Central memory CD8-positive, alpha-beta T cell (primary cell): ENCODE results near the gene RMC1.
"Not testable (repeated sequence)": the region's sequence is repeated elsewhere in the genome, so short reads cannot be mapped to it uniquely, and the experiment has no call there.

ENCODE experiments used
- ATAC-seq: fragments of 150-1000 bp; cut with Tn5 transposase; replicated peaks from 2 replicates; pipeline ENCODE4 v1.10.0; 2022; ENCODE audit warnings: mild to moderate bottlenecking, moderate FRiP score, moderate number of reproducible peaks; ENCODE audit not compliant: poor library complexity, severe bottlenecking; ENCODE audit errors: extremely low read depth
- DNase-seq, 2 donors: peaks; one replicate each; pipeline ENCODE4 v3.0.0; 2021; ENCODE audit warnings: low spot score in 2 of 2
- H3K27ac Mint-ChIP-seq: one replicate; pipeline ENCODE4 v1.8.0; 2022; ENCODE audit warnings: low read depth, mild to moderate bottlenecking, moderate library complexity, mixed read lengths
- H3K27me3 Mint-ChIP-seq: one replicate; pipeline ENCODE4 v1.8.0; 2022; ENCODE audit warnings: mixed read lengths
- H3K36me3 Mint-ChIP-seq: one replicate; pipeline ENCODE4 v1.8.0; 2022; ENCODE audit warnings: mild to moderate bottlenecking, moderate library complexity, mixed read lengths; ENCODE audit not compliant: insufficient read depth
- H3K4me1 Mint-ChIP-seq: one replicate; pipeline ENCODE4 v1.8.0; 2022; ENCODE audit warnings: mixed read lengths
- H3K4me3 Mint-ChIP-seq: one replicate; pipeline ENCODE4 v1.8.0; 2022; ENCODE audit warnings: mild to moderate bottlenecking, moderate library complexity, mixed read lengths
- H3K9me3 Mint-ChIP-seq: one replicate; pipeline ENCODE4 v1.8.0; 2022; ENCODE audit warnings: mixed read lengths

The RMC1 gene

DNA sequence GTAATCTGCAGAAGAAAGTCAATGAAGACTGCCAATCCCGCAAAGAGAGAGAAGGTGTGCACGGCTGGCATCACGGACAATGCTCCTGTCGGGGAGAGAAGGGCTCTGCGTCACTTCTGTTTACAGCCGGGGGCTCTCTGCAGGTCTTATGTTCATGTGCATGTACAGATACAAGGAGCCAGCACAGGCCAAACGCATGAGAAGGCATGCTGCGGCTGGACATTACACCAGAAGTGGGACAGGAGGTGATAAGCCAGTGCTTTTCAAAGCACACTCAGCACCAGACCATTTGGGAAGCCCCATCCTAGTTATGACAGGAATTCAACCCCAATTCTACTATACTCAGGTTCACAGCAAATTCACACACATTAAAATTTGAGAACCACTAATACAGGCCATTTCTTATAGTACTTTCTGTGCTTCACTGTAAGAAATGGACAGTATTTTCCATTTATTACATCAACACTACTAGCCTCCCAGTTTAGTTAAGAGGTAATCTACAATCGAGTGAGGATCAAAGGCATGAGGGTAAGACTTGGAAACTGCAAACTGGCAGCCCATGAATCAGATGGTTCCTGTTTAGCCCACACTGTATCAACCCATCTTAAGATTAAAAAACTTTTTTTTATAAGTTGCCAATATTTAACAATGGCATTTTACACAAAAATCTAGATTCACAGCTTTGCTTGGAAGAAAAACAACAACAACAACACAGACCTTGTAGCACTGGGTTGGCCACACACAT is 38.2 kb downstream of the RMC1 start:
- peaks cover 70% of the 10 kb centered on the region for H3K36me3 Mint-ChIP-seq
- DNase-seq: no peak
- no peaks in the 10 kb centered on the region for H3K27me3 Mint-ChIP-seq
- peaks cover 20% of the 10 kb centered on the region for H3K4me1 Mint-ChIP-seq
- no peak for ATAC-seq
- H3K4me3 Mint-ChIP-seq: no peak overlapping the region
- peak overlapping the region; percentile 68 for H3K27ac Mint-ChIP-seq
- no peaks in the 10 kb centered on the region for H3K9me3 Mint-ChIP-seq

DNA sequence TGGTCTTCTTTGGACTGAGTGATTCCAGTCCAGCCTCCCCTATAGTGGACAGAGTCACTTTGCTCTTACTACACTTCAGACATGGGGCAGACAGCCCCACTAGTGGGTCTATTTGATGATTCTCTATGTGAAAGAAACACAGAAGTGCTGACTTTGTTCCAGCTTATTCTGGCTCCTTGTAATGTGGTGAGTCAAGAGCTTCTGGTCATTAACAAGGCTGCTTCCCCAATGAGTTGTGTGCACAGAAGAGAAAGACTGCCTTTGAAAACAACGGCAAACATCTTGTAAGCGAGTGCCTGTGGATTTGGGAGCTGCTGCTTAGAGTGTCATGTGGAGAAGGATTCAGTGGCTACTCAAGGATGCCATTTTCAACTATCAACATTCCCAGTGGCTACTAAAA is 39.1 kb downstream of the RMC1 start:
- H3K4me1 Mint-ChIP-seq: peaks cover 28% of the 10 kb centered on the region
- ATAC-seq: no peak
- peaks cover 67% of the 10 kb centered on the region for H3K36me3 Mint-ChIP-seq
- H3K27me3 Mint-ChIP-seq: no peaks in the 10 kb centered on the region
- H3K27ac Mint-ChIP-seq: no peak overlapping the region
- DNase-seq: no peak
- no peak overlapping the region for H3K4me3 Mint-ChIP-seq
- H3K9me3 Mint-ChIP-seq: no peaks in the 10 kb centered on the region

DNA sequence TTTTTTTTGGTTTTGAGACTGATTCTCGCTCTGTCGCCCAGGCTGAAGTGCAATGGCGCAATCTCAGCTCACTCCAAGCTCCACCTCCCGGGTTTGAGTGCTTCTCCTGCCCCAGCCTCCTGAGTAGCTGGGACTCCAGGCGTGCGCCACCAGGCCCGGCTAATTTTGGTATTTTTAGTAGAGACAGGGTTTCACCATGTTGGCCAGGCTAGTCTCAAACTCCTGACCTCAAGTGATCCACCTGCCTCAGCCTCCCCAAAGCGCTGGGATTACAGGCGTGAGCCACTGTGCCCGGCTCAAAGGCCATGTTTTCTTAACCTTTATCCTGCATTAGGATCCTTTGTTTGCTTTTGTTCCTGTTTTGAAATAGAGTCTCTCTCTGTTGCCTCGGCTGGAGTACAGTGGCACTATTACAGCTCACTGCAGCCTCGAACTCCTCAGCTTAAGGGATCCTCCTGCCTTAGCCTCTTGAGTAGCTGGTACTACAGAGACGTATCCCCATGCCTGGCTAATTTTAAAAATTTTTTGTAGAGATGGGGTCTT is 42.0 kb downstream of the RMC1 start:
- DNase-seq: no peak
- Mint-ChIP-seq H3K27ac (no peak overlapping the region), H3K4me1 (peaks cover 20% of the 10 kb centered on the region), H3K4me3 (no peak overlapping the region), H3K9me3 (no peaks in the 10 kb centered on the region), H3K27me3 (no peaks in the 10 kb centered on the region), H3K36me3 (peaks cover 65% of the 10 kb centered on the region)
- no peak for ATAC-seq

DNA sequence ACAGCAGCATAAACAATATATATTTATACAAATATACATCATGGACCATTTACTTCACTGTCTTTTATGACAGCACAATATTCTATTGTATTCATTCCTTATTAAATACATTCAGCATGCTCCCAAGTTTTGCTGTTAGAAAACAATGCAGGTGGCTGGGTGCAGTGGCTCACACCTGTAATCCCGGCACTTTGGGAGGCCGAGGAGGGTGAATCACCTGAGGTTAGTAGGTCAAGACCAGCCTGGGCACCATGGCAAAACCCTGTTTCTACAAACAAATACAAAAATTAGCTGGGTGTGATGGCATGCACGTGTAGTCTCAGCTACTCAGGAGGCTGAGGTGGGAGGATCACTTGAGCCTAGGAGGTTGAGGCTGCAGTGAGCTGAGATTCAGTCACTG is 44.0 kb downstream of the RMC1 start:
- peak overlapping the region; percentile 29 for H3K27ac Mint-ChIP-seq
- no peak for ATAC-seq
- peaks cover 16% of the 10 kb centered on the region for H3K4me1 Mint-ChIP-seq
- peaks cover 71% of the 10 kb centered on the region for H3K36me3 Mint-ChIP-seq
- H3K9me3 Mint-ChIP-seq: no peaks in the 10 kb centered on the region
- no peak for DNase-seq
- no peaks in the 10 kb centered on the region for H3K27me3 Mint-ChIP-seq
- H3K4me3 Mint-ChIP-seq: no peak overlapping the region

DNA sequence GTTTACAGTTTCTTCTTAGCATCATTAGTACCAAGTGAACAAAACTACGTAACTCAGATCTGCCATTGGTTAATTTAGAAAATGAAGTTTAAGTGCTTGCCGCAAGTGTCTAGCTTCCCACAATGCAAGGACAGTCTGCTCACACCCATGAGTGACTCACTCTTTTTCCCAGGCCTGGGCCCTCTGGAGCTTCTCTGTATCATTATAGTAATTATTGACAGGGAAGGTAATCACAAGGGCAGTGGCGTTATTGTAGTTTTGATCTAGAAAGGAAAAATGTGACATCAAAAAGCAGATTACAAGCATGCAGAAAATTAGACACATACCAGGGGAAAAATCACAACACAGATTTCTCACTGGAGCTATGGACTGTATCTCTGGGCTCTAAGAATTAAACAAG is 44.5 kb downstream of the RMC1 start:
- peaks cover 71% of the 10 kb centered on the region for H3K36me3 Mint-ChIP-seq
- DNase-seq (no peak), ATAC-seq (no peak)
- H3K27ac Mint-ChIP-seq: peak overlapping the region; percentile 4
- H3K4me1 Mint-ChIP-seq: peaks cover 16% of the 10 kb centered on the region
- H3K27me3 Mint-ChIP-seq: no peaks in the 10 kb centered on the region
- no peaks in the 10 kb centered on the region for H3K9me3 Mint-ChIP-seq
- no peak overlapping the region for H3K4me3 Mint-ChIP-seq

DNA sequence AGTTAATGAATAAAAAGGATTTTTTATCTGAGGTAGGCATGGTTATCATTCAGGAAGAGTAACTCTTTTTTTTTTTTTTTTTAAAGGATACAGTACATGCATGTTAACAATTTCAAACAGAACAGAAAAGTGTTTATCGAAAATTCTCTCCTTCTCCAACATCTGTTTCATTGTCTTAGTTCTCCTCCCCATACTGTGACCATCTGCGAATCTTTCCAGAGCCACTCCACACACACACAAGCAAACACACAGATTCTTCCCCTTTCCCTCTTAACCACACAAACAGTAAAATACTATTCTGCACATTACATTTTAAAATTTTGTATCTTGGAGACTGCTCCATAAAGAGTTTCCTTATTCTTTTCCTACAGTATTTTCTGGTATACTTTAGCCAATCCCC is 45.0 kb downstream of the RMC1 start:
- H3K4me3 Mint-ChIP-seq: no peak overlapping the region
- no peaks in the 10 kb centered on the region for H3K27me3 Mint-ChIP-seq
- DNase-seq: no peak
- H3K36me3 Mint-ChIP-seq: peaks cover 70% of the 10 kb centered on the region
- H3K4me1 Mint-ChIP-seq: peaks cover 16% of the 10 kb centered on the region
- no peak for ATAC-seq
- no peaks in the 10 kb centered on the region for H3K9me3 Mint-ChIP-seq
- peak overlapping the region; percentile 4 for H3K27ac Mint-ChIP-seq

DNA sequence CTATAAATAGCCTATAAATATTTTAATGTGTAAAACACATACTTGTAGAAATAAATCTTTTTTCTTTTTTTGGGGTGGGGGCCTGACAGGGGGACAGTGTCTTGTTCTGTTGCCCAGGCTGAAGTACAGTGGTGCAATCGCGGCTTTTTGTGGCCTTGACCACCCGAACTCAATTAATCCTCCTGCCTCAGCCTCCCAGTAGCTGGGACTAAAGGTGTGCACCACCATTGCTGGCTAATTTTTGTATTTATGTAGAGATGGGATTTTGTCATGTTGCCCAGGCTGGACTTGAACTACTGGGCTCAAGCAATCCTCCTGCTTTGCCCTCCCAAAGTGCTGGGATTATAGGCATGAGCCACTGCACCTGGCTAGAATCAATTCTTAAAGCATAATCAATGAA is 45.4 kb downstream of the RMC1 start:
- H3K27ac Mint-ChIP-seq: peak overlapping the region; percentile 4
- peaks cover 68% of the 10 kb centered on the region for H3K36me3 Mint-ChIP-seq

DNA sequence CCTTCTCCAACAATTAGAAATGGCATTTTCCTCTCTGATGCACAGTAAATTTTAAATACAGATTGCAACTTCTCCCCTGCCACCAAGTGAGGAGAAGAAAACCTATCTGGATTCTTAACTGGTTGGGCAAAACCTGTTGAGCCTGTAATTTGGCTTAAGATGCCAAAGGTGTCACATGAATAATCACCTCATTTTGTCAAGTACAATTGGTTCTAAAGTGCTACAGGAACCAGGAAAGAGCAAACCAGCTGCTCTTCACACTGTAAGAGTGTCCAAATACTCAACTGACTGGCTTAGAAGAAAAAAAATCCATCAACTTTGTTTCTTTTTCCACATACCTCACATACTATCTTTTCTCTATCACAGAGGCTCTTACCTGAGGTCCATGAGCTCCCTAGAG is 47.6 kb downstream of the RMC1 start:
- Mint-ChIP-seq H3K9me3 (no peaks in the 10 kb centered on the region), H3K27me3 (no peaks in the 10 kb centered on the region), H3K36me3 (peaks cover 73% of the 10 kb centered on the region), H3K4me1 (peaks cover 23% of the 10 kb centered on the region), H3K27ac (peak overlapping the region; percentile 61), H3K4me3 (no peak overlapping the region)
- DNase-seq (no peak), ATAC-seq (no peak)

More for the DNA sequence above, 45.4 kb downstream of the RMC1 start:
- DNase-seq (no peak), ATAC-seq (no peak)
- no peak overlapping the region for H3K4me3 Mint-ChIP-seq
- no peaks in the 10 kb centered on the region for H3K9me3 Mint-ChIP-seq
- H3K27me3 Mint-ChIP-seq: no peaks in the 10 kb centered on the region
- H3K4me1 Mint-ChIP-seq: peaks cover 17% of the 10 kb centered on the region

DNA sequence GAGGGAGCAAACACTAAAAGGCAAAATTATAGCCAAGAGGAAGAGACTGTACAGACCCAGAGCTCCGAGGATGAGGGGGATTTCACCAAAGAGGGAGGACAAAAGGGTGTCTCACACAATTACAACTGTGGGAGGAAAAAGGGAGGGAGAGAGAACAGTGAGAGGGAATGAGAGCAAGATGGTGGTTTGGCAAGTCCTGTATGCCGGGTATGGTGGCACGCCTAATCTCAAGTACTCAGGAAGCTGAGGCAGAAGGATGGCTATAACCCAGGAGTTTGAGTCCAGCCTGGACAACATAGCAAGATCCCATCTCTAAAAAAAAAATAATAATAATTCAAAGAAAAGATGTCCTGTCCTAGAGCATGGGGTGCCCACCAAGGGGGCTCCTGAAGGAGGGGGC is 48.7 kb downstream of the RMC1 start:
- Mint-ChIP-seq H3K4me3 (no peak overlapping the region), H3K9me3 (no peaks in the 10 kb centered on the region), H3K27ac (peak overlapping the region; percentile 14), H3K4me1 (peaks cover 16% of the 10 kb centered on the region), H3K36me3 (peaks cover 75% of the 10 kb centered on the region), H3K27me3 (no peaks in the 10 kb centered on the region)
- DNase-seq (no peak), ATAC-seq (no peak)

DNA sequence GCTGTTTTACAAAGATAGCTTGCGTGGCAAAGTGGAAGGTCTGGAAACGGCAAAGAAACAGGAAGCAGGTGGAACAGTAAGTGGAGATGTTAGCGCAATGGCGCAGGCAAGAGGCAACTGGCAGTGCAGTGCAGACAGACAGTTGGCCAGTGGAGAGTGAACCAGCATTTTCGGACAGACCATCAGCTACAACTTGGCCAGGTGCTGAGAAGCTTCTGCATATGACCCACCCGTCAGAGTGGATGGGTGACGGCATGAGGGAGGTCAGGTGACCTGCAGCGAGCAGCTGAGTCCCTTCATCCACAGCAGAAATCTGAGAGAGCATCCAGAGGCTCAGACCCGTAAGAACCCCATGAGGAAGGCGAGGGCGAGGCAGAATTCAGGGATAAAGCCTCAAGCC is 49.2 kb downstream of the RMC1 start:
- Mint-ChIP-seq H3K4me1 (peaks cover 12% of the 10 kb centered on the region), H3K27ac (peak overlapping the region; percentile 14), H3K9me3 (no peaks in the 10 kb centered on the region), H3K4me3 (no peak overlapping the region), H3K27me3 (no peaks in the 10 kb centered on the region), H3K36me3 (peaks cover 78% of the 10 kb centered on the region)
- ATAC-seq (no peak), DNase-seq (no peak)

DNA sequence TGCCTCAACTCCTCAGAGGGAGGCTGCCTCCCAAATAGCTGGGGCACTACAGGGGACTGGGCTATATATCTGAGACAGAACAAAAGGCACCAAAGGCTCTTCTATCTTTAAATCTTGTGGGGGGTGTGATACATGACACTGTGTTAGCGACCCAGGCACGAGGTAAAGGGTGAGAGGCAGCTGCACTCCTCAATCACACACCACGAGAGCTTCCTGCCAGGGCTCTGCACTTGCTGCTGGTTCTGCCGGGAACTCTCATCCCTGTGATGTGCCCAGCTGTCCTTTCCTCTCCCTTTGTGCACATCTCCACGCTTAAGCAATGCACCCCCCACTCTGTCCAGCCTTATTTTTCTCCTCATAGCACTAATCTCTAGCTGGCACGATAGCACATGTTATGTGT is 50.6 kb downstream of the RMC1 start:
- Mint-ChIP-seq H3K36me3 (peaks cover 75% of the 10 kb centered on the region), H3K4me3 (no peak overlapping the region)

DNA sequence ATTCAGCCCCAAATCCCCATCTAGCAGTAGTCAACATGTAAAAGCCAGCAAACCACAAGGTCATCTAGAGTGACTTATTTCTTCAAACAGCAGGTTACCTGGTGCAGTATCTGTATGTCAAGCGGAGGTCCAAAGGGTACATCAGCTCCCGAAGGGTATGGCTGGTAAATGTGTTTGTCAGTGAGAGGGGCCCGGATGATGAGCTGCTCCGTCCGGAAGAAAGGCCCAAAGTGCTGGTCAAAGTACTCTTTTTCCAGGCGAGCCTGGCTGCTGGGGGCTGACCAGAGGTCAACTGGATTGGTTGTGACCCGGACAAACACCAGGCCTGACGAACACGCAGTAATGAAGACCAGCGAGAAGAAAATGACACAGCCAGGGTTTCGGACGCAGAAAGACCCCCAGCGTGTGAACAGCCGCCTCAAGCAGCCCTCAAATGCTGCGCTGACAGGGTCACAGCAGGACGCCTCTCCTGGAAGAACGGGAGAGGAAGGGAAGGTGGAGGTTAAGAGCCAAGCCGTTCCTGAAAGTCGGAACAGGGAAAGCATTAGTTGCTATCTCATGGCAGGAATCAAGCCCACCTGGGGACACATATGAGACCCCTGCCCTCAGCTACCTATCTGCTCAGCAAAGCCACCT is 53.0 kb downstream of the RMC1 start:
- H3K9me3 Mint-ChIP-seq: no peaks in the 10 kb centered on the region
- H3K4me1 Mint-ChIP-seq: peaks cover 20% of the 10 kb centered on the region
- no peak overlapping the region for H3K4me3 Mint-ChIP-seq
- H3K36me3 Mint-ChIP-seq: peaks cover 65% of the 10 kb centered on the region
- no peak for ATAC-seq
- no peaks in the 10 kb centered on the region for H3K27me3 Mint-ChIP-seq
- DNase-seq: no peak
- no peak overlapping the region for H3K27ac Mint-ChIP-seq

More for the DNA sequence above, 50.6 kb downstream of the RMC1 start:
- Mint-ChIP-seq H3K27ac (peak overlapping the region; percentile 39), H3K27me3 (no peaks in the 10 kb centered on the region), H3K9me3 (no peaks in the 10 kb centered on the region), H3K4me1 (peaks cover 20% of the 10 kb centered on the region)
- no peak for DNase-seq
- ATAC-seq: no peak

DNA sequence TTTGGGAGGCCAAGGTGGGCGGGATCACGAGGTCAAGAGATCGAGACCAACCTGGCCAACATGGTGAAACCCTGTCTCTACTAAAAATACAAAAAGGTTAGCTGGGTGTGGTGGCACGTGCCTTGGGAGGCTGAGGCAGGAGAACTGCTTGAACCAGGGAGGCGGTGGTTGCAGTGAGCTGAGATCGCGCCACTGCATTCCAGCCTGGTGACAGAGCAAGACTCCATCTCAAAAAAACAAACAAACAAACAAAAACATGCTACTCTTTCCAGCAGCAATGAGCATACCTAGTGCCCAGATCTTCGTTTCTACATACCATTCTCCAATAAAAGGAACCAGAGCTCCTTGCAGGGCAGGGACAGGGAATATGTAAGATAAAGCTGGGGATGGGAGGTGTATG is 54.2 kb downstream of the RMC1 start:
- Mint-ChIP-seq H3K36me3 (peaks cover 62% of the 10 kb centered on the region), H3K27ac (peak overlapping the region; percentile 54), H3K4me1 (peaks cover 21% of the 10 kb centered on the region)
- H3K4me3 Mint-ChIP-seq, H3K9me3 Mint-ChIP-seq, DNase-seq, ATAC-seq, H3K27me3 Mint-ChIP-seq: not testable (repeated sequence)
